Right lung (tissue), 5 donors: ENCODE data around the gene IKZF3. TPM values are rescaled to one million over a fixed set of nuclear protein-coding genes. Genes with fewer than 3 reads are reported as not detected.
"Not testable (repeated sequence)": the region's sequence is repeated elsewhere in the genome, so short reads cannot be mapped to it uniquely, and the experiment has no call there.

Experiments used
- DNase-seq, 2 donors: peaks; one replicate each; pipeline ENCODE4 v3.0.0-alpha.2; 2013
- polyA plus RNA-seq, 5 donors: library from polyadenylated mRNA; unstranded; fragments of 120-200 nt; gene quantifications; one replicate each; pipeline versions ENCODE4 v1.2.1 to v1.2.3, GENCODE V29; 2013; ENCODE audit warnings: inconsistent platforms in 1 of 5, low replicate concordance in 1 of 5; ENCODE audit not compliant: insufficient read length in 5 of 5, insufficient read depth in 1 of 5

The IKZF3 gene
- polyA plus RNA-seq, 5 donors, result 1.1 to 1.8 (median 1.3) TPM

DNA sequence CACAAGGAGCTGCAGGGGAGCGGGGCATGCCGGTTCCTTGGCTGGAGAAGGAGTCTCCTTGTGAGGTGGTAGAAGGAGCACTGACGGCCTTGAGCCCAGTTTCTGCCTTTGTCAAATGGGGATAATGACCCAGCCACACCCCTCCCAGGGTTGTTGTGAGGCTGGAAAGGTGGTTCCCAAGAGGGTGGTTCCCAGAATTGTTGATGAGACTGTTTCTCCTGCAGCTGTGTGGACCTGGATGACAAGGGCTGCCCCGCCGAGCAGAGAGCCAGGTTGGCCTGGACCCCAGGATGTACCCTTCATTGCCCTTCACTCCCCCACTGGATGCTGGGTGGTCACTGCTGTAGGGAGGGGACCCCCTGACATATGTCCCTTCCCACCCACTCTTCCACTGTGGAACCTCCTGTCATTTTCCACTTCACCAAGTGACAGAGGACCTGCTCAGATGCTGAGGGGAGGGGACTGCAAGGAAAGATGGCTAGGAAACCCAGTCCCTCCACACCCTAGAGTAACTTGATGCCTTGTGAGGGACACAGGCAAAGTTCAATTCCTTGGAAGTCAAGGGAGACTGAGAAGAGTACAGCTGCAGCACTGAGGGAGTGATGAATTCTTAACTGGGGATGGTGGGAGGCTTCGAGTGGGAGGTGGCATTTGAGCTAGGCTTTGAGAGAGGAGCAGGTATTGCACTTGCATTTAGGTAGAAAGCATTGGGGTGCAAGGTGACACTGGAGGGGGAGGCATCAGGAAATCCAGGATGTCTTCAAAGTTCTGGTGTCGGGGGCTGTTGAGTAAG, 144.4 kb downstream of the IKZF3 start:
- DNase-seq, result no peak

GRCh38 chr17:39717660-39718059, 146.5 kb downstream of the IKZF3 start:
- DNase-seq, result no peak

GRCh38 chr17:39716879-39717536, 147.1 kb downstream of the IKZF3 start:
- no peak for DNase-seq

GRCh38 chr17:39716073-39716818, 147.9 kb downstream of the IKZF3 start:
- DNase-seq, result no peak

DNA sequence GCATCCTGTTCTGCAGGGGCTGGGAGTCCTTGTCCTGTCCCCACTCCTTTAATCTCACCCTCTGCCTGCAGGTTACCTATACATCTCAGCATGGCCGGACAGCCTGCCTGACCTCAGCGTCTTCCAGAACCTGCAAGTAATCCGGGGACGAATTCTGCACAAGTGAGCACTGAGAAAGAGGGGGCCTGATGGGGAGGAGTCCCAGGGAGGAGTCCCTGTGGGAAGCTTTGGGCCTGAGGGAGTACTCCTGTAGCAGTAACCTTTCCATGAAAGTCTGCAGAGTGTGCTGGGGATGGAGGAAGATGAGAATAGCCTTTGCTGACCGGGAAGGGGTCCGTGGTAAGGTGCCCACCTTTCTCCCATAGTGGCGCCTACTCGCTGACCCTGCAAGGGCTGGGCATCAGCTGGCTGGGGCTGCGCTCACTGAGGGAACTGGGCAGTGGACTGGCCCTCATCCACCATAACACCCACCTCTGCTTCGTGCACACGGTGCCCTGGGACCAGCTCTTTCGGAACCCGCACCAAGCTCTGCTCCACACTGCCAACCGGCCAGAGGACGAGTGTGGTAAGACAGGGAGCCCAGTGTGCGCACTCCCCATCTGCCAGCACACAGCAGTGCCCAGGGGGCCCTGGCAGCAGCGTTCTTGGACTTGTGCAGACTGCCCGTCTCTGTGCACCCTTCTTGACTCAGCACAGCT, 148.6 kb downstream of the IKZF3 start:
- no peak for DNase-seq

- no peak for DNase-seq
Observed at GRCh38 chr17:39714234-39714633, 149.9 kb downstream of the IKZF3 start.

DNA sequence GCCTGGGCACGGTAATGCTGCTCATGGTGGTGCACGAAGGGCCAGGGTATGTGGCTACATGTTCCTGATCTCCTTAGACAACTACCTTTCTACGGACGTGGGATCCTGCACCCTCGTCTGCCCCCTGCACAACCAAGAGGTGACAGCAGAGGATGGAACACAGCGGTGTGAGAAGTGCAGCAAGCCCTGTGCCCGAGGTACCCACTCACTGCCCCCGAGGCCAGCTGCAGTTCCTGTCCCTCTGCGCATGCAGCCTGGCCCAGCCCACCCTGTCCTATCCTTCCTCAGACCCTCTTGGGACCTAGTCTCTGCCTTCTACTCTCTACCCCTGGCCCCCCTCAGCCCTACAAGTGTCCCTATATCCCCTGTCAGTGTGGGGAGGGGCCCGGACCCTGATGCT, 152.3 kb downstream of the IKZF3 start:
- no peak for DNase-seq

- DNase-seq, result not testable (repeated sequence)
Observed at GRCh38 chr17:39711071-39711470, 153.0 kb downstream of the IKZF3 start.

GRCh38 chr17:39709998-39710964, 153.8 kb downstream of the IKZF3 start:
- DNase-seq, result no peak

- DNase-seq, result no peak
Observed at GRCh38 chr17:39709319-39709997, 154.7 kb downstream of the IKZF3 start.

Other genes starting within 250 kb of the IKZF3 start
- 10 to 100 TPM; 48.3 to 68.1 (median 60.1) TPM for gene PPP1R1B, start 237.4 kb downstream of the IKZF3 start, polyA plus RNA-seq
- gene STARD3, start 227.2 kb downstream of the IKZF3 start, polyA plus RNA-seq, result 10 to 100 TPM; 44.5 to 62.7 (median 58.2) TPM
- gene TCAP, start 199.0 kb downstream of the IKZF3 start, polyA plus RNA-seq, result 10 to 100 TPM in 1 of 5 donors, 1 to 10 TPM in 4; 1.0 to 14.8 (median 1.8) TPM
- gene PNMT, start 195.9 kb downstream of the IKZF3 start, polyA plus RNA-seq, result 1 to 10 TPM; 1.1 to 2.6 (median 2.1) TPM
- 10 to 100 TPM; 33.1 to 44.2 (median 39.4) TPM for gene PGAP3, start 176.3 kb downstream of the IKZF3 start, polyA plus RNA-seq
- gene ERBB2, start 164.2 kb downstream of the IKZF3 start, polyA plus RNA-seq, result 100 to 1,000 TPM in 2 of 5 donors, 10 to 100 TPM in 3; 91.5 to 123 (median 99.0) TPM
- 10 to 100 TPM; 21.1 to 31.3 (median 24.0) TPM for gene MIEN1, start 133.8 kb downstream of the IKZF3 start, polyA plus RNA-seq
- gene GRB7, start 126.4 kb downstream of the IKZF3 start, polyA plus RNA-seq, result 10 to 100 TPM; 23.9 to 32.7 (median 28.0) TPM
- gene ZPBP2, start 3.9 kb upstream of the IKZF3 start, polyA plus RNA-seq, result not detected
- gene GSDMB, start 54.3 kb upstream of the IKZF3 start, polyA plus RNA-seq, result 10 to 100 TPM; 19.8 to 31.2 (median 24.9) TPM
- 10 to 100 TPM; 76.5 to 88.5 (median 84.4) TPM for gene ORMDL3, start 63.3 kb upstream of the IKZF3 start, polyA plus RNA-seq
- gene LRRC3C, start 63.4 kb upstream of the IKZF3 start, polyA plus RNA-seq, result under 1 TPM in 2 of 5 donors, not detected in 3; 0.18 to 0.20 TPM
- 1 to 10 TPM in 1 of 5 donors, under 1 TPM in 4; 0.47 to 1.1 (median 0.75) TPM for gene GSDMA, start 98.7 kb upstream of the IKZF3 start, polyA plus RNA-seq
- gene PSMD3, start 116.5 kb upstream of the IKZF3 start, polyA plus RNA-seq, result 100 to 1,000 TPM in 2 of 5 donors, 10 to 100 TPM in 3; 74.5 to 110 (median 93.0) TPM
- gene CSF3, start 151.1 kb upstream of the IKZF3 start, polyA plus RNA-seq, result under 1 TPM in 3 of 5 donors, not detected in 2; 0.14 to 0.28 (median 0.18) TPM
- gene MED24, start 190.1 kb upstream of the IKZF3 start, polyA plus RNA-seq, result 100 to 1,000 TPM in 3 of 5 donors, 10 to 100 TPM in 2; 98.3 to 131 (median 111) TPM
- gene THRA, start 198.7 kb upstream of the IKZF3 start, polyA plus RNA-seq, result 10 to 100 TPM; 61.9 to 86.3 (median 72.0) TPM
- 1 to 10 TPM; 2.3 to 5.2 (median 4.6) TPM for gene NR1D1, start 236.3 kb upstream of the IKZF3 start, polyA plus RNA-seq